AG04449 (cell line): Measurements from ENCODE around the gene HDAC4.

Source experiments
- CTCF ChIA-PET: fragments of 350-600 bp; formaldehyde crosslinking; extraction: SDS; loops from one replicate; lab custom pipeline; 2021; ENCODE audit warnings: antibody characterized with exemption; lab: Yijun Ruan, JAX
- POLR2A ChIA-PET: fragments of 400-600, 350-600 bp; formaldehyde crosslinking; extraction: SDS; loops from one replicate; lab custom pipeline; 2020; ENCODE audit warnings: antibody characterized with exemption, inconsistent platforms; lab: Yijun Ruan, JAX
- DNase-seq: peaks from one replicate; pipeline ENCODE4 v3.0.0-alpha.2; 2010; ENCODE audit warnings: low read depth, low spot score
- H3K4me3 ChIP-seq: 2 replicates; pipeline ENCODE4 v1.5.1; 2011; ENCODE audit warnings: low read depth, mild to moderate bottlenecking, control low read depth, low read length
- TF ChIP-seq, protein P1 (sequence below): IDR thresholded peaks from one replicate; pipeline ENCODE4 v1.5.1; 2011; ENCODE audit warnings: mild to moderate bottlenecking, moderate library complexity, low read length, control low read depth, inconsistent platforms; ENCODE audit not compliant: insufficient read depth; ENCODE audit errors: missing control alignments

Gene HDAC4

DNA sequence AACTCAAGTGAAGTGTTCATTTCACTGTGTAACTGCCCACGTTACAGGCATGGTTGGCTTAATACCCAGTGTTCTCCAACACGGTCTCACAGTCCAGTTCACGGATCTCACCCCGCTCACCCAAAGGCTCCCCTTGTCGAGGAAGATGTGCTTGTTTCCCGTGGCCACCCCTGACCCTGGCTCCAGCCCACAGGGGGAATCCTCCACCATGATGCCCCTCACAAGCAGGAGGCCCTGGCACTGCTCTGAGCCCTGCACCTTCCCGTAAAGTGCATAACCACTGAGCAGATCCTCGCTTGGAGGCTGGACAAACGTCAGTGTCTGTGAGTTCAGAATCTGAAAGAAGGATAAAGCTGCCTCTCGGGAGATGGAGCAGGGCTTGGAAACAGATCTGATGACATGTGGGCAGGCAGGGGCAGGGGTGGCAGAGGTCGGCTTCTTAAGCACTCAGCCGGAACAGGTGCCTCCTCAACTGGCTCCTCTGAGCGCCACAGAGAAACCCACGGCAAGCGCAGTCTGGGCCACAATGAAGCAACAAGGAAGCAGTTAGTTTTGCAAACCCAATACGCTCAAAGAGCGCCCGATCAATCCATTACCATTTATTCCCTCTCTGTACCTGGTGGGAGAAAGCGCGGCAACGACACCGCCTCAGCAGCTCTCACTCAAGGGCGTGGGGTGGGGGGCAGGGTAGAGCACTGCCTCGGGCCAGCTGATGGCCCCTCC is 17.6 kb downstream of the HDAC4 start:
- DNase-seq = no peak
- no peak overlapping the region for H3K4me3 ChIP-seq
- POLR2A ChIA-PET = no interaction called here
- TF ChIP-seq, protein P1, sequence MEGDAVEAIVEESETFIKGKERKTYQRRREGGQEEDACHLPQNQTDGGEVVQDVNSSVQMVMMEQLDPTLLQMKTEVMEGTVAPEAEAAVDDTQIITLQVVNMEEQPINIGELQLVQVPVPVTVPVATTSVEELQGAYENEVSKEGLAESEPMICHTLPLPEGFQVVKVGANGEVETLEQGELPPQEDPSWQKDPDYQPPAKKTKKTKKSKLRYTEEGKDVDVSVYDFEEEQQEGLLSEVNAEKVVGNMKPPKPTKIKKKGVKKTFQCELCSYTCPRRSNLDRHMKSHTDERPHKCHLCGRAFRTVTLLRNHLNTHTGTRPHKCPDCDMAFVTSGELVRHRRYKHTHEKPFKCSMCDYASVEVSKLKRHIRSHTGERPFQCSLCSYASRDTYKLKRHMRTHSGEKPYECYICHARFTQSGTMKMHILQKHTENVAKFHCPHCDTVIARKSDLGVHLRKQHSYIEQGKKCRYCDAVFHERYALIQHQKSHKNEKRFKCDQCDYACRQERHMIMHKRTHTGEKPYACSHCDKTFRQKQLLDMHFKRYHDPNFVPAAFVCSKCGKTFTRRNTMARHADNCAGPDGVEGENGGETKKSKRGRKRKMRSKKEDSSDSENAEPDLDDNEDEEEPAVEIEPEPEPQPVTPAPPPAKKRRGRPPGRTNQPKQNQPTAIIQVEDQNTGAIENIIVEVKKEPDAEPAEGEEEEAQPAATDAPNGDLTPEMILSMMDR = no peak
- CTCF ChIA-PET = no interaction called here

DNA sequence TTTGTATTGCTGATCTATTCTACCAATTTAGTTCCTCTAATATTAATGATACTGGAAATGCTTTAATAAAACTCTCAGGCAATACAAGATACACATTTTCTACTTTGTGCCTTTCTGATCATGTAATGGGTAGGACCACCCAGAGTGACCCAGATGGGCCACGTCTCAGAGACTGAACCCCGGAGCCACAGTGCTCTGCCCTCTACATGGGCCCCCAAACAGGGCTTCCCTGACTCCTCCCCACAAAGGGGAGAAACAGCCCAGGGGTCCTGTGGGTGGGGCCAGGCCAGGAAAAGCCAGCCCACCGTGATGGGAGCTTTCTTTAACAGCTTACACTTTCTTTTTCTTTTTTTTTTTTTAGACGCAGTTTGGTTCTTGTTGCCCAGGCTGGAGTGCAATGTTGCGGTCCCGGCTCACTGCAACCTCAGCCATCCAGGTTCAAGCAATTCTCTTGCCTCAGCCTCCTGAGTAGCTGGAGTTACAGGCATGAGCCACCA is 18.4 kb downstream of the HDAC4 start:
- DNase-seq = no peak
- no peak overlapping the region for H3K4me3 ChIP-seq
- TF ChIP-seq, protein P1 = no peak
- CTCF ChIA-PET = no interaction called here
- POLR2A ChIA-PET = no interaction called here

DNA sequence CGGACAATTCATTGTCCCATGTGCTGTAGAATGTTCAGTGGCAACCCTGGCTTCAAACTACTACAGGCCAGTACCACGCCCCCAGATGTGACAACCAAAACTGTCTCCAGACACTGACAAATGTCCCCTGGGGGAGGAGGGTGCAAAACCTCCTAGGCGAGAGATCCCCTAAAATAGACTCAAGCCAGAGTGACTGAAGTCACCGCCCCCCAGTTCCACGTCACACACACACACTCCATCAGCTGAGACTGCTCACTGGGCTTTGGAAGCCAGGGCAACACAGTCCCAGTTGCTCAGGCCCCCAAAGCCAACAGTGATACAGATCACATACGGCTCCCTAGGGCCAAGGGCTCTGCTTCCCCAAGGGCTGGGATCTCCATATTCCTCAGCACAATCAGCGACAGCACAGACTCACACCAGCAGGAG is 19.1 kb downstream of the HDAC4 start:
- H3K4me3 ChIP-seq = no peak overlapping the region
- TF ChIP-seq, protein P1 = no peak
- ChIA-PET POLR2A (no interaction called here), CTCF (interaction anchor here (1.2 kb wide), 1 partner anchor 25 kb away, joined by 3 read pairs; no protein-coding TSS in a partner anchor)
- DNase-seq = no peak

DNA sequence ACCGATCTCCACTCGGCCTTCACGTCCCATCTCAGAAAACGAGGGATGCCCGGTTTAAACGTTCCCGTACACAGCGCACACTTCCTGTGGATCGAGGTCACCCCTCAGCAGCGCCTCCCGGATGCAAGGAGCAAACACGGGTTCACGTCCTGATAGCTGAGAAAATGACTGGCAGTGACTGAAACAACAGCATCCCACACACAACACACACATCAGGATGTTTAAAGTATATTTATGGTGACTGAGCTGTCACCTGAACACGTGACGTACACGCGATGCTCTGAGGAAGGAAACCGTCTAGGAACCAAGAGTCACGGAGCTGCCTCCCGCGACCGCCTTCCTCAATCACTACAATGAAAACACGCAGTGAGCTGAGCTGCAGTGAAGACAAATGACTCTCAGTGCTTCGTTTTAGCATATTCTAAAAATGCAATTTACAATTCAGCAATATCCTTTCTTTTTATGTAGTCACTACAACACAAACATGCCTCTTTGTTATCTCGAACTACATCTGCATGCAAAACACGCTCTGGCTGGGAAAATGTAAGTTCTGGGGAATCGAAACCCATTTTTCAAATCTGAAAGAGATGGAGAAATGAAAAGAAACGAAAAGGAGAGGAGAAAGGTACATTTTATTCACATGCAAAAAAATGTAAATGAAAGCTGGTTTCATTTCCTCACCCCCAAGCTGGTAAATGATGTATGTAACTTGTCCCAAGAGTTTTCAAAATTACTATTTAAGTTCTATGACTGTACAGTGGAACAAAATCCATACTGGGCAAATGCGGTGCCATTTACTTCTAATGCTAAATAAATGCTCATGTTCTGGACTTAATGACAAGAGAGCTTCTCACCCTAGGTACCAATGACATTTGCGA is 19.8 kb downstream of the HDAC4 start:
- CTCF ChIA-PET = interaction anchor here (0.6 to 1.2 kb wide), 2 partner anchors 23 to 25 kb away, joined by 3 read pairs; no protein-coding TSS in a partner anchor

DNA sequence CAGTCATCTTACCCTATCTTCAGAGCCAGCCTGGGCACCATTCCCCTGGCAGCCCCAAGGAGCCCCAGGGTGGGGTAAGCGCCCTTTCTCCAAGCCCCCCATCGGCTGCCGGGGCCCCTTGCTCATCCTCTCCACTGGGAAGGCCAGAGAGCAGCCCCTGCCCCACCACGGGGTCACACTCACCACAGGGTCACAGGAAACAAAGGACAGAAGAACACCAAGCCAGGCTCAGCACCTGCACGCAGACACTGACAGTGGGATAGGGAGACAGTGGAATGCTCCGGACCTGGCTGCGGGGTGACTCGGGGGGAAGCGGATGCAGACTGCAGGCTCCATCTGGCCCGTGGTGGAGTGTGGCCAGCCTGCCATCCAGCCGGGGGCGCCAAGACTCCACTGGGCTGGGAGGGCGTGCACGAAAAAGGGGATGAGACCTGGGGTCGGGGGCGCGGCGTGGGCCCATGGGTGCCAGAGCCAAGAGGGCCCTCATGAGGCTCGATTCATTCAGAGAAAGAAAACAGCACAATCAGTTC is 21.1 kb downstream of the HDAC4 start:
- TF ChIP-seq, protein P1 = no peak
- ChIA-PET POLR2A (no interaction called here), CTCF (interaction anchor here (0.6 kb wide), 1 partner anchor 237 kb away, joined by 3 read pairs; no protein-coding TSS in a partner anchor)
- no peak overlapping the region for H3K4me3 ChIP-seq
- DNase-seq = no peak

More for the DNA sequence above, 19.8 kb downstream of the HDAC4 start:
- POLR2A ChIA-PET = no interaction called here
- DNase-seq = no peak
- TF ChIP-seq, protein P1 = no peak
- no peak overlapping the region for H3K4me3 ChIP-seq
